Endothelial cell of umbilical vein (primary cell): ENCODE data around the gene ENOSF1. TPM values are rescaled to one million over a fixed set of nuclear protein-coding genes. Genes with fewer than 3 reads are reported as not detected.

Experiments used
- BruUV-seq: library from RNA; stranded (reverse); fragments of 400-500 nt; replicated peaks from 2 replicates; lab custom pipeline; 2021; lab: Mats Ljungman, UMichigan
- CTCF ChIA-PET: fragments of 300-600, 350-600 bp; sonication (Branson Sonifier 250); formaldehyde crosslinking; loops from one replicate; lab custom pipeline; 2021; ENCODE audit warnings: antibody characterized with exemption, inconsistent platforms; lab: Charles Lee
- POLR2A ChIA-PET: fragments of 300-600, 350-600 bp; sonication (Branson Sonifier 250); formaldehyde crosslinking; loops from one replicate; lab custom pipeline; 2021; ENCODE audit warnings: antibody characterized with exemption, inconsistent platforms; lab: Charles Lee
- DNase-seq: peaks from one replicate; pipeline ENCODE4 v3.0.0-alpha.2; 2011; ENCODE audit warnings: low read depth, low spot score
- FAIRE-seq: peaks from 2 replicates; lab custom pipeline; 2011; peaks lifted over from hg19 to GRCh38; lab: Jason Lieb, UNC
- H2AFZ ChIP-seq: 2 replicates; pipeline ENCODE4 v1.6.0; 2012; ENCODE audit warnings: low read depth, low read length, control low read depth, inconsistent platforms
- H3K27ac ChIP-seq: 2 replicates; pipeline ENCODE4 v1.5.1; 2011; ENCODE audit warnings: low read depth, mild to moderate bottlenecking, control low read depth, low read length, moderate library complexity; ENCODE audit not compliant: insufficient read depth
- H3K27me3 ChIP-seq, 2 experiments: 2 replicates each; pipeline versions ENCODE4 v1.6.0 to v1.6.1; 2011; ENCODE audit warnings: low read length in 2 of 2, mixed read lengths in 1 of 2; ENCODE audit not compliant: control insufficient read depth in 2 of 2, insufficient read depth in 2 of 2
- H3K36me3 ChIP-seq, 2 experiments: 2 replicates in 1 of 2; 3 replicates in 1 of 2; pipeline ENCODE4 v1.5.1; 2011; ENCODE audit warnings: low read length in 2 of 2, mild to moderate bottlenecking in 1 of 2, moderate library complexity in 1 of 2; ENCODE audit not compliant: control insufficient read depth in 2 of 2, insufficient read depth in 2 of 2; ENCODE audit errors: extremely low read depth in 1 of 2
- H3K4me1 ChIP-seq: 3 replicates; pipeline ENCODE4 v1.5.1; 2011; ENCODE audit warnings: mild to moderate bottlenecking, low read length; ENCODE audit not compliant: control insufficient read depth, insufficient read depth; ENCODE audit errors: extremely low read depth
- H3K4me2 ChIP-seq: 2 replicates; pipeline ENCODE4 v1.6.1; 2011; ENCODE audit warnings: low read length, control low read depth, mixed read lengths; ENCODE audit not compliant: insufficient read depth
- H3K4me3 ChIP-seq, 3 experiments: fragments of 200-600 bp in 1 of 3; sonication (generic), shearing (Covaris generic) in 1 of 3; replicated peaks in 1 of 3; 2 replicates each; pipeline ENCODE4 v1.5.1; 2011 to 2016; ENCODE audit warnings: control low read depth in 3 of 3, low read length in 3 of 3, mild to moderate bottlenecking in 2 of 3, inconsistent platforms in 1 of 3, low read depth in 1 of 3, moderate library complexity in 1 of 3; ENCODE audit not compliant: insufficient read depth in 1 of 3
- H3K79me2 ChIP-seq: 2 replicates; pipeline ENCODE4 v1.6.0; 2012; ENCODE audit warnings: low read length, inconsistent platforms; ENCODE audit not compliant: control insufficient read depth, insufficient read depth
- H3K9ac ChIP-seq: replicated peaks from 2 replicates; pipeline ENCODE3; 2011; ENCODE audit warnings: low read length, control low read depth; ENCODE audit not compliant: insufficient read depth; ENCODE audit errors: extremely low read depth
- H3K9me1 ChIP-seq: replicated peaks from 3 replicates; pipeline ENCODE4 v1.6.0; 2011; ENCODE audit warnings: mild to moderate bottlenecking, low read length; ENCODE audit not compliant: control insufficient read depth, insufficient read depth; ENCODE audit errors: extremely low read depth
- H3K9me3 ChIP-seq: replicated peaks from 2 replicates; pipeline ENCODE4 v1.5.1; 2012; ENCODE audit warnings: low read length, inconsistent platforms; ENCODE audit not compliant: control insufficient read depth, insufficient read depth
- H4K20me1 ChIP-seq: replicated peaks from 2 replicates; pipeline ENCODE3; 2011; ENCODE audit warnings: mild to moderate bottlenecking, low read length; ENCODE audit not compliant: control insufficient read depth, insufficient read depth; ENCODE audit errors: extremely low read depth
- EZH2 ChIP-seq: IDR thresholded peaks from 2 replicates; pipeline ENCODE4 v1.6.1; 2012; ENCODE audit warnings: borderline replicate concordance, low read depth, mild to moderate bottlenecking, moderate library complexity, low read length, inconsistent platforms; ENCODE audit not compliant: severe bottlenecking
- FOS ChIP-seq: IDR thresholded peaks from 2 replicates; pipeline ENCODE4 v1.6.1; 2011; ENCODE audit warnings: mild to moderate bottlenecking, low read length, moderate library complexity, borderline replicate concordance; ENCODE audit not compliant: insufficient read depth
- GATA2 ChIP-seq: IDR thresholded peaks from 2 replicates; pipeline ENCODE4 v1.7.0; 2011; ENCODE audit warnings: low read depth, mild to moderate bottlenecking, moderate library complexity, mixed read lengths, low read length; ENCODE audit not compliant: insufficient read length, insufficient read depth
- JUN ChIP-seq: IDR thresholded peaks from 2 replicates; pipeline ENCODE4 v1.6.1; 2011; ENCODE audit warnings: borderline replicate concordance, low read depth; ENCODE audit not compliant: insufficient read length, insufficient read depth
- MAX ChIP-seq: IDR thresholded peaks from 2 replicates; pipeline ENCODE4 v1.6.1; 2011; ENCODE audit not compliant: insufficient read depth, insufficient read length
- MYC ChIP-seq: IDR thresholded peaks from one replicate; pipeline ENCODE4 v1.6.1; 2011; ENCODE audit warnings: mild to moderate bottlenecking, low read depth, low read length
- POLR2A ChIP-seq: IDR thresholded peaks from 2 replicates; pipeline ENCODE4 v1.6.1; 2012; ENCODE audit warnings: low read depth, mild to moderate bottlenecking, control low read depth, low read length
- POLR2AphosphoS5 ChIP-seq: IDR thresholded peaks from 2 replicates; pipeline ENCODE4 v1.6.1; 2012; ENCODE audit warnings: low read depth, mild to moderate bottlenecking, control low read depth, low read length, moderate library complexity; ENCODE audit not compliant: insufficient read depth
- dilution Hi-C: fragments of 300-500 bp; cut with MboI; formaldehyde crosslinking; loops from one replicate; pipeline ENCODE4 v1.15.0; 2019; ENCODE audit warnings: low sequenced_read_pairs; ENCODE audit not compliant: extremely low pct_ligation_motif_present
- intact Hi-C: fragments of 100-400 bp; cut with micrococcal nuclease; formaldehyde crosslinking; loops from one replicate; pipeline ENCODE4 v1.10.0; 2022
- polyA plus RNA-seq, 4 experiments: library from polyadenylated mRNA; depleted of rRNA in 3 of 4; stranded (reverse) in 3 of 4; unstranded in 1 of 4; fragments of >200 nt; gene quantifications; 2 replicates each; pipeline versions ENCODE4 v1.2.1 to v1.2.3, GENCODE V29; 2011 to 2012; ENCODE audit warnings: missing spikeins in 1 of 4
- total RNA-seq: library from RNA; stranded (reverse); gene quantifications from 2 replicates; pipeline ENCODE4 v1.2.3, GENCODE V29; 2021
- TF ChIP-seq, protein P1 (sequence below), 2 donors: IDR thresholded peaks; 1 replicate in 1 of 2; 2 replicates in 1 of 2; pipeline ENCODE4 v1.5.1; 2011; ENCODE audit warnings: low read length in 2 of 2, mild to moderate bottlenecking in 2 of 2, moderate library complexity in 2 of 2, control low read depth in 1 of 2, inconsistent platforms in 1 of 2, low read depth in 1 of 2; ENCODE audit not compliant: insufficient read depth in 1 of 2; ENCODE audit errors: extremely low read depth in 1 of 2

Gene ENOSF1
- total and polyA plus RNA-seq, 2 donors (not counting 3 experiments of a cell fraction or from before 2014, with no cell fraction given): 19.5 to 50.5 TPM

- Histone ChIP-seq H3K9me1 (no peaks in the 10 kb centered on the region), H3K9ac (no peak overlapping the region), H3K79me2 (no peaks in the 10 kb centered on the region), H3K27me3 (no peaks in the 10 kb centered on the region), H3K36me3 (peaks cover 4 to 8% of the 10 kb centered on the region in 2 experiments), H3K4me2 (no peak overlapping the region), H3K9me3 (no peaks in the 10 kb centered on the region), H2AFZ (no peak overlapping the region), H3K4me3 (no peak overlapping the region), H4K20me1 (no peaks in the 10 kb centered on the region), H3K27ac (no peak overlapping the region), H3K4me1 (peaks cover 21% of the 10 kb centered on the region)
- ChIA-PET CTCF (interaction anchor here (1.4 to 10.8 kb wide), 2 partner anchors 87 to 94 kb away, joined by 5 to 301 read pairs; no protein-coding TSS in a partner anchor), POLR2A (no interaction called here)
- TF ChIP-seq GATA2: no peak
- TF ChIP-seq JUN: no peak
- no peak for TF ChIP-seq EZH2
- no peak for TF ChIP-seq FOS
- TF ChIP-seq MAX: no peak
- TF ChIP-seq, protein P1, sequence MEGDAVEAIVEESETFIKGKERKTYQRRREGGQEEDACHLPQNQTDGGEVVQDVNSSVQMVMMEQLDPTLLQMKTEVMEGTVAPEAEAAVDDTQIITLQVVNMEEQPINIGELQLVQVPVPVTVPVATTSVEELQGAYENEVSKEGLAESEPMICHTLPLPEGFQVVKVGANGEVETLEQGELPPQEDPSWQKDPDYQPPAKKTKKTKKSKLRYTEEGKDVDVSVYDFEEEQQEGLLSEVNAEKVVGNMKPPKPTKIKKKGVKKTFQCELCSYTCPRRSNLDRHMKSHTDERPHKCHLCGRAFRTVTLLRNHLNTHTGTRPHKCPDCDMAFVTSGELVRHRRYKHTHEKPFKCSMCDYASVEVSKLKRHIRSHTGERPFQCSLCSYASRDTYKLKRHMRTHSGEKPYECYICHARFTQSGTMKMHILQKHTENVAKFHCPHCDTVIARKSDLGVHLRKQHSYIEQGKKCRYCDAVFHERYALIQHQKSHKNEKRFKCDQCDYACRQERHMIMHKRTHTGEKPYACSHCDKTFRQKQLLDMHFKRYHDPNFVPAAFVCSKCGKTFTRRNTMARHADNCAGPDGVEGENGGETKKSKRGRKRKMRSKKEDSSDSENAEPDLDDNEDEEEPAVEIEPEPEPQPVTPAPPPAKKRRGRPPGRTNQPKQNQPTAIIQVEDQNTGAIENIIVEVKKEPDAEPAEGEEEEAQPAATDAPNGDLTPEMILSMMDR (IDR thresholded peaks at IDR 0.05; ENCODE audit: extremely low read depth in 1 of 2, insufficient read depth in 1 of 2, low read depth in 1 of 2, low read length in 2 of 2): no peak
- no peak for TF ChIP-seq POLR2A
- no peak for TF ChIP-seq MYC
- no peak for TF ChIP-seq POLR2AphosphoS5
- no TSS peak for BruUV-seq
- peak; percentile 12 for FAIRE-seq
- dilution Hi-C loops (loop anchor here (25.0 kb wide), 1 partner anchor 92 kb away; no protein-coding TSS in a partner anchor), intact Hi-C loops (no loop called here)
- DNase-seq: no peak
Observed at GRCh38 chr18:744832-745597, 32.6 kb upstream of the ENOSF1 start.
